Measurements from ENCODE around the gene ZBTB34. TPM values are rescaled to one million over a fixed set of nuclear protein-coding genes. Genes with fewer than 3 reads are reported as not detected.

The ZBTB34 gene
- total RNA-seq, 6 experiments from 2014 or later: 3.1 to 4.0 (median 3.7) TPM

GRCh38 chr9:126877418-126877817 lies 17.0 kb downstream of the ZBTB34 start:
- Mint-ChIP-seq H3K27me3 (ENCODE audit: insufficient read depth) (no peaks in the 10 kb centered on the region; the same call in 1 of the 2 replicates), H3K4me3 (no peak overlapping the region), H3K27ac (no peak overlapping the region), H3K36me3 (ENCODE audit: low read depth) (peaks cover 21% of the 10 kb centered on the region), H3K9me3 (no peaks in the 10 kb centered on the region), H3K4me1 (ENCODE audit: low read depth) (peaks cover 21% of the 10 kb centered on the region)
- DNase-seq: no peak
- TF ChIP-seq, protein P1, sequence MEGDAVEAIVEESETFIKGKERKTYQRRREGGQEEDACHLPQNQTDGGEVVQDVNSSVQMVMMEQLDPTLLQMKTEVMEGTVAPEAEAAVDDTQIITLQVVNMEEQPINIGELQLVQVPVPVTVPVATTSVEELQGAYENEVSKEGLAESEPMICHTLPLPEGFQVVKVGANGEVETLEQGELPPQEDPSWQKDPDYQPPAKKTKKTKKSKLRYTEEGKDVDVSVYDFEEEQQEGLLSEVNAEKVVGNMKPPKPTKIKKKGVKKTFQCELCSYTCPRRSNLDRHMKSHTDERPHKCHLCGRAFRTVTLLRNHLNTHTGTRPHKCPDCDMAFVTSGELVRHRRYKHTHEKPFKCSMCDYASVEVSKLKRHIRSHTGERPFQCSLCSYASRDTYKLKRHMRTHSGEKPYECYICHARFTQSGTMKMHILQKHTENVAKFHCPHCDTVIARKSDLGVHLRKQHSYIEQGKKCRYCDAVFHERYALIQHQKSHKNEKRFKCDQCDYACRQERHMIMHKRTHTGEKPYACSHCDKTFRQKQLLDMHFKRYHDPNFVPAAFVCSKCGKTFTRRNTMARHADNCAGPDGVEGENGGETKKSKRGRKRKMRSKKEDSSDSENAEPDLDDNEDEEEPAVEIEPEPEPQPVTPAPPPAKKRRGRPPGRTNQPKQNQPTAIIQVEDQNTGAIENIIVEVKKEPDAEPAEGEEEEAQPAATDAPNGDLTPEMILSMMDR (IDR thresholded peaks at IDR 0.05): no peak

- TF ChIP-seq, protein P1 (IDR thresholded peaks at IDR 0.05): no peak
- Mint-ChIP-seq H3K4me3 (no peak overlapping the region), H3K9me3 (no peaks in the 10 kb centered on the region), H3K27ac (peak overlapping the region; percentile 13; the same call in 1 of the 2 replicates), H3K27me3 (ENCODE audit: insufficient read depth) (no peaks in the 10 kb centered on the region; the same call in 1 of the 2 replicates), H3K4me1 (ENCODE audit: low read depth) (peaks cover 21% of the 10 kb centered on the region), H3K36me3 (ENCODE audit: low read depth) (peaks cover 21% of the 10 kb centered on the region)
- no peak for DNase-seq
Observed at GRCh38 chr9:126879288-126879687, 18.8 kb downstream of the ZBTB34 start.

DNA sequence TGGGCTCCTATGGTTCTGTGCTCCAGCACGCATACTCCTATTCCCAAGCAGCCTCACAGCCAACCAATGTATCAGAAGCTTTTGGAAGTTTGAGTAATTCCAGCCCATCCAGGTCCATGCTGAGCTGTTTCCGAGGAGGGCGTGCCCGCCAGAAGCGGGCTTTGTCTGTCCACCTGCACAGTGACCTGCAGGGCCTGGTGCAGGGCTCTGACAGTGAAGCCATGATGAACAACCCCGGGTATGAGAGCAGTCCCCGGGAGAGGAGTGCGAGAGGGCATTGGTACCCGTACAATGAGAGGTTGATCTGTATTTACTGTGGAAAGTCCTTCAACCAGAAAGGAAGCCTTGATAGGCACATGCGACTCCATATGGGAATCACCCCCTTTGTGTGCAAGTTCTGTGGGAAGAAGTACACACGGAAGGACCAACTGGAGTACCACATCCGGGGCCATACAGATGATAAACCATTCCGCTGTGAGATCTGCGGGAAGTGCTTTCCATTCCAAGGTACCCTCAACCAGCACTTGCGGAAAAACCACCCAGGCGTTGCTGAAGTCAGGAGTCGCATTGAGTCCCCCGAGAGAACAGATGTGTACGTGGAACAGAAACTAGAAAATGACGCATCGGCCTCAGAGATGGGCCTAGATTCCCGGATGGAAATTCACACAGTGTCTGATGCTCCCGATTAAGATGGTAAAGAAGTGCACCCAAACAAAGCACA lies 19.9 kb downstream of the ZBTB34 start:
- TF ChIP-seq, protein P1 (IDR thresholded peaks at IDR 0.05): no peak
- Mint-ChIP-seq H3K4me3 (no peak overlapping the region), H3K27ac (no peak overlapping the region), H3K4me1 (ENCODE audit: low read depth) (peaks cover 20% of the 10 kb centered on the region), H3K36me3 (ENCODE audit: low read depth) (peaks cover 21% of the 10 kb centered on the region), H3K27me3 (ENCODE audit: insufficient read depth) (no peaks in the 10 kb centered on the region; the same call in 1 of the 2 replicates), H3K9me3 (no peaks in the 10 kb centered on the region)
- no peak for DNase-seq

DNA sequence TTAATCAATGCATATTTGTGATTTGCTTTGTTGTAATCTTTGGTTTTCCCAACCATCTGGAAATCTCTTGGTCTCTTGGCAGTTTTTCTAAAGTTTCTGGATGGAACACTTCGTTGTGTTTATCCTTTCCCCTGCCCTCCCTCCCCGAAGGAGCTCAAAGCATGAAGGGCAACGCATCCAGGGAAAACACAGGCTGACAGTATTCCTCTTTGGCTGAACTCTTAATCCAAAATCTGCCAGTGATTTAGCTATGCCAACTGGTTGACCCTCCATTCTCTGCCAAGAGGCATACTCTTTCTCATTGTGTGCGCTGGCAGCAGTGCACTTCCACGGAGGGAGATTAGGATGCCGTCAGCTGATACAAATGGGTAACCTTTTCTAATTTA lies 20.5 kb downstream of the ZBTB34 start:
- no peak overlapping the region for H3K4me3 Mint-ChIP-seq
- DNase-seq: no peak
- H3K36me3 Mint-ChIP-seq (ENCODE audit: low read depth): peaks cover 21% of the 10 kb centered on the region
- peaks cover 15% of the 10 kb centered on the region for H3K4me1 Mint-ChIP-seq (ENCODE audit: low read depth)
- no peaks in the 10 kb centered on the region; the same call in 1 of the 2 replicates for H3K27me3 Mint-ChIP-seq (ENCODE audit: insufficient read depth)
- TF ChIP-seq, protein P1 (IDR thresholded peaks at IDR 0.05): no peak
- no peaks in the 10 kb centered on the region for H3K9me3 Mint-ChIP-seq
- H3K27ac Mint-ChIP-seq: no peak overlapping the region

DNA sequence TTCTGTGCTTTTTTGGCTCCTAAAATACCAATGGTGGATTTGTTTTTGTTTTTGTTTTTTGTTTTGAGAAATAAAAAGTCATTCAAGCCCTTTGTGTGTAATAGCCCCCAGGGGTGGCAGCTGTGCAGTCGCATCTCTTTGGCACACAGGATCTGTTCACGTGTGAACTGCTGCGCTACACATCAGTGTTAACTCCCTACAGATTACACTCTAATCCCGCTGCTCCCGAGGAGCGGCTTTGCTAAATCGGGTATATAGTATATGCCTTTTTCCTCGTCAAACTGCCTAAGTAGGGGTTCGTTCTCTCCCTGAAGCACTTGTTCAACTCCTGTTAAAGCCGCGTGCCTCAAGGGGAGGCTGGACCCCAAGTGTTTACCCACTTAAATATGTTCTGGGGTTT lies 22.3 kb downstream of the ZBTB34 start:
- H3K9me3 Mint-ChIP-seq: no peaks in the 10 kb centered on the region
- H3K27ac Mint-ChIP-seq: no peak overlapping the region
- TF ChIP-seq, protein P1 (IDR thresholded peaks at IDR 0.05): no peak
- H3K36me3 Mint-ChIP-seq (ENCODE audit: low read depth): peaks cover 12% of the 10 kb centered on the region
- no peaks in the 10 kb centered on the region; the same call in 1 of the 2 replicates for H3K4me1 Mint-ChIP-seq (ENCODE audit: low read depth)
- H3K4me3 Mint-ChIP-seq: no peak overlapping the region
- no peak for DNase-seq
- H3K27me3 Mint-ChIP-seq (ENCODE audit: insufficient read depth): no peaks in the 10 kb centered on the region; the same call in 1 of the 2 replicates
